ENCODE results near the gene TMEM147.

DNA sequence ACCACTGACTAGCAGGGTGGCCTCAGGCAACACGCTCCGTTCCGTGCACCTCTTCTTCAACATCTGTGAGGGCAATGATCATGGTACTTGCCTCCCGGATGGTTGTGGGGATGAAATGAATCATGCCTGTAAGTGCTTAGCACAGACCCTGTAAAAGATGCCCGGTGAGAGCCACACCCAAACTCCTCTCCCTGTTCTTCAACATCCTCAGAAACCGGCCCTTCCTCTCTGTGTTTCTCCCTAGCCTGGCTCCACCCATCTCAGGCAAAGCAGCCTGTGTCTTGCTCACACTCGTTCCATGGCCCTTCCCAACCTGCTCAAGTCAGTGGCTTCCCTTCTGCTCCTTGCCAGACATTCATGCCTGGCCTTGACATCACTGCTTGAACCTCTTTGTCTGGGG, 26.1 kb upstream of the TMEM147 start:
- TF ChIP-seq, protein P1, sequence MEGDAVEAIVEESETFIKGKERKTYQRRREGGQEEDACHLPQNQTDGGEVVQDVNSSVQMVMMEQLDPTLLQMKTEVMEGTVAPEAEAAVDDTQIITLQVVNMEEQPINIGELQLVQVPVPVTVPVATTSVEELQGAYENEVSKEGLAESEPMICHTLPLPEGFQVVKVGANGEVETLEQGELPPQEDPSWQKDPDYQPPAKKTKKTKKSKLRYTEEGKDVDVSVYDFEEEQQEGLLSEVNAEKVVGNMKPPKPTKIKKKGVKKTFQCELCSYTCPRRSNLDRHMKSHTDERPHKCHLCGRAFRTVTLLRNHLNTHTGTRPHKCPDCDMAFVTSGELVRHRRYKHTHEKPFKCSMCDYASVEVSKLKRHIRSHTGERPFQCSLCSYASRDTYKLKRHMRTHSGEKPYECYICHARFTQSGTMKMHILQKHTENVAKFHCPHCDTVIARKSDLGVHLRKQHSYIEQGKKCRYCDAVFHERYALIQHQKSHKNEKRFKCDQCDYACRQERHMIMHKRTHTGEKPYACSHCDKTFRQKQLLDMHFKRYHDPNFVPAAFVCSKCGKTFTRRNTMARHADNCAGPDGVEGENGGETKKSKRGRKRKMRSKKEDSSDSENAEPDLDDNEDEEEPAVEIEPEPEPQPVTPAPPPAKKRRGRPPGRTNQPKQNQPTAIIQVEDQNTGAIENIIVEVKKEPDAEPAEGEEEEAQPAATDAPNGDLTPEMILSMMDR (IDR thresholded peaks at IDR 0.05 in 2 of 3, conservative IDR thresholded peaks at IDR 0.05 in 1 of 3; ENCODE audit: control insufficient read depth in 2 of 3, extremely low read depth in 1 of 3, insufficient read depth in 1 of 3, low read depth in 3 of 3, low read length in 3 of 3): no peak
- no peak for TF ChIP-seq HDAC6 (IDR thresholded peaks at IDR 0.05; ENCODE audit: unreplicated experiment)

Measured in GM12878 (cell line).